Kidney (tissue), 14 donors: ENCODE results near the gene PHAF1. TPM values are rescaled to one million over a fixed set of nuclear protein-coding genes. Genes with fewer than 3 reads are reported as not detected.

Experiments used
- DNase-seq, 5 donors: peaks; one replicate each; pipeline ENCODE4 v3.0.0-alpha.2; 2013 to 2020
- FAIRE-seq: peaks from 2 replicates; lab custom pipeline; 2012; peaks lifted over from hg19 to GRCh38; lab: Jason Lieb, UNC
- H3K27ac ChIP-seq, 2 donors: one replicate each; pipeline ENCODE4 v1.7.0; 2013; ENCODE audit warnings: low read depth in 2 of 2, low read length in 2 of 2, inconsistent platforms in 1 of 2
- H3K27me3 ChIP-seq: one replicate; pipeline ENCODE4 v1.7.1; 2013; ENCODE audit warnings: low read length, inconsistent platforms; ENCODE audit not compliant: control insufficient read depth, insufficient read depth
- H3K36me3 ChIP-seq, 3 donors: one replicate each; pipeline versions ENCODE4 v1.7.0 to v1.7.1; 2013; ENCODE audit warnings: low read length in 3 of 3, control low read depth in 1 of 3, inconsistent platforms in 1 of 3; ENCODE audit not compliant: insufficient read depth in 3 of 3, control insufficient read depth in 2 of 3
- H3K4me1 ChIP-seq, 3 donors: one replicate each; pipeline versions ENCODE4 v1.7.0 to v1.7.1; 2013; ENCODE audit warnings: low read length in 3 of 3, inconsistent platforms in 1 of 3, low read depth in 1 of 3; ENCODE audit not compliant: control insufficient read depth in 2 of 3, insufficient read depth in 2 of 3
- H3K4me3 ChIP-seq, 3 donors: one replicate each; pipeline versions ENCODE4 v1.7.0 to v1.8.1; 2013; ENCODE audit warnings: low read length in 3 of 3, control low read depth in 1 of 3, inconsistent platforms in 1 of 3
- H3K9ac ChIP-seq, 3 donors: one replicate each; pipeline versions ENCODE4 v1.7.0 to v1.7.1; 2013; ENCODE audit warnings: low read length in 3 of 3, control low read depth in 1 of 3, inconsistent platforms in 1 of 3
- H3K9me3 ChIP-seq, 3 donors: one replicate each; pipeline versions ENCODE4 v1.7.0 to v1.7.1; 2013; ENCODE audit warnings: low read length in 3 of 3, control low read depth in 1 of 3, inconsistent platforms in 1 of 3; ENCODE audit not compliant: control insufficient read depth in 2 of 3, insufficient read depth in 1 of 3
- intact Hi-C: fragments of 100-400 bp; cut with DNase I; formaldehyde crosslinking; loops from one replicate; pipeline ENCODE4 v1.11.1; 2022
- polyA plus RNA-seq: library from polyadenylated mRNA; stranded (reverse); fragments of 350-450 nt; fragmentation: Illumina TruSeq; extraction: RNeasy Lipid Tissue Mini Kit (QIAGEN cat#74804); gene quantifications from one replicate; pipeline ENCODE4 v1.2.3, GENCODE V29; 2014; ENCODE audit warnings: low read depth, low replicate concordance; ENCODE audit not compliant: insufficient read depth
- total RNA-seq: library from RNA; stranded (reverse); fragmentation: NEBNext Ultra II Directional; extraction: Animal tissue kit (Norgen Biotek cat#: 25700); gene quantifications from one replicate; pipeline ENCODE4 v1.2.1, GENCODE V29; 2021
- TF ChIP-seq, protein P1 (sequence below): IDR thresholded peaks from 3 replicates; pipeline ENCODE4 v1.5.1; 2012; ENCODE audit warnings: mild to moderate bottlenecking, moderate library complexity, borderline replicate concordance; ENCODE audit not compliant: insufficient read depth; ENCODE audit errors: extremely low read depth
- donor health status: control.
- donor health status: control.
- donor health status: control.
- donor health status: control.
- donor health status: control.
- donor health status: DM: yes; HTN: yes; CAD: no.
- donor health status: Normal renal cell carcinoma (clear cell type).

PHAF1 gene
- total and polyA plus RNA-seq, 2 donors from 2014 or later: 14.3 to 16.9 TPM

DNA sequence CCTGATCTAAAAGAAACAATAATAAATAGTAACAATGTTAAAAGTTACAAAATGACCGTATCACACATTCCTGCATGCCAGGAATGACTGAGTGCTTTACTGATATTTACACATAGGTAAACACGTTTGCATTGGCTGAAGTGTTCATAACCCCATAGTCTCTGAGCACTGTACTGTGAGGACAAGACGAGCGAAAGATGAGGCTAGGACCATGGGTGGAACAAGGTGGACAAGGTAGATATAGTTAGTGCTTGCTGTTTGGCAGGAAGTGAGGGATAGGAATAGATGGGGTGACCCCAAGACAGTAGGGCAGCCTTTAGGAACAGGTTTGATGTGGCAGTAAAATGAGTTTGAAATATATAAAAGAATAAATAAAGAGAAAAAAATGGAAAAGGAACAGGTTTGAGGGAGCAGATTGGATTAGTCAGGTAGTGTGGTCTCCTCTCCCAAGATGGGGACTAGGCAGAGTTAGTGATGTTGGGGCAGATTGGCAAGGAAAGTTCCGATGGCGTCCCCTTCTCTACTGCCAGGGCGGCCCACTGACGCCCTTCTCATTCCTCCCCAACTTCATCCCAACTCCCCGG is 81.8 kb downstream of the PHAF1 start:
- H3K4me3 ChIP-seq: peak overlapping the region; percentile 22 to 99 (median 23)
- H3K9me3 ChIP-seq: no peaks in the 10 kb centered on the region
- no peak for FAIRE-seq
- H3K36me3 ChIP-seq: peaks cover 4 to 32% (median 20%) of the 10 kb centered on the region in 3 donors
- DNase-seq: no peak
- H3K27me3 ChIP-seq: no peaks in the 10 kb centered on the region
- H3K27ac ChIP-seq: no peak overlapping the region
- TF ChIP-seq, protein P1, sequence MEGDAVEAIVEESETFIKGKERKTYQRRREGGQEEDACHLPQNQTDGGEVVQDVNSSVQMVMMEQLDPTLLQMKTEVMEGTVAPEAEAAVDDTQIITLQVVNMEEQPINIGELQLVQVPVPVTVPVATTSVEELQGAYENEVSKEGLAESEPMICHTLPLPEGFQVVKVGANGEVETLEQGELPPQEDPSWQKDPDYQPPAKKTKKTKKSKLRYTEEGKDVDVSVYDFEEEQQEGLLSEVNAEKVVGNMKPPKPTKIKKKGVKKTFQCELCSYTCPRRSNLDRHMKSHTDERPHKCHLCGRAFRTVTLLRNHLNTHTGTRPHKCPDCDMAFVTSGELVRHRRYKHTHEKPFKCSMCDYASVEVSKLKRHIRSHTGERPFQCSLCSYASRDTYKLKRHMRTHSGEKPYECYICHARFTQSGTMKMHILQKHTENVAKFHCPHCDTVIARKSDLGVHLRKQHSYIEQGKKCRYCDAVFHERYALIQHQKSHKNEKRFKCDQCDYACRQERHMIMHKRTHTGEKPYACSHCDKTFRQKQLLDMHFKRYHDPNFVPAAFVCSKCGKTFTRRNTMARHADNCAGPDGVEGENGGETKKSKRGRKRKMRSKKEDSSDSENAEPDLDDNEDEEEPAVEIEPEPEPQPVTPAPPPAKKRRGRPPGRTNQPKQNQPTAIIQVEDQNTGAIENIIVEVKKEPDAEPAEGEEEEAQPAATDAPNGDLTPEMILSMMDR: no peak
- intact Hi-C loops: no loop called here
- no peak overlapping the region for H3K9ac ChIP-seq
- H3K4me1 ChIP-seq: peaks cover 0 to 28% (median 15%) of the 10 kb centered on the region in 3 donors

DNA sequence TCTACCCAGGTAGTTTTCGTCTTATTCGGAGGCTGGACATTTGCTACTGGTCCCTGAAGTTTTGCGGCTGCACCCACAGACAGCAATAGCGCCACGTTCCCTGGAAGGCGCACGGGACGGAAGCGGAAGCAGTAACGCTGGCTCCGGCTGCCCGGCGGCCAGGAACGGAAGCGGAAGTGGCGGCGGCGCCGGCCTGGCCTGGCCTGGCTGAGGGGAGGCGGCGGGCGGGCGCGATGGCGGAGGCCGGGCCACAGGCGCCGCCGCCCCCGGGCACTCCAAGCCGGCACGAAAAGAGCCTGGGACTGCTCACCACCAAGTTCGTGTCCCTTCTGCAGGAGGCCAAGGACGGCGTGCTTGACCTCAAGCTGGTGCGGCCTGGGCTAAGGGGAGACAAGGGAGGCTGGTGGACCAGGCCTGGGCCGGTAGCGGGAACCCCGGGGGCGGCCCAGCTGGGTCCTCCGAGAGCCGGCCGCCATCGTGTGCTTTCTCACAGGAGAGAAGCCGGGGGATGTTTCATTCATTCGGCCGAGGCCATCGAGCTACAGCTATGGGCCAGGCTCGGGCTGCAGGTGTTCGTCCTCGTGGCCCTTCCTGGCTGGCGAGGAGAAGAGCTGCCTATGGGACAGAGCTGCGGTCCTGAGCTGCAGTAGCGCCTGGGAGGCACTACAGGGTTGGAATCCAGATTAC is 82.4 kb downstream of the PHAF1 start, which contains the start of gene E2F4:
E2F4 (plus strand) TSS at position 161 of the 687 bp plus-strand sequence; CDS start at position 234, 73 bp downstream.
- Histone ChIP-seq H3K9me3 (no peaks in the 10 kb centered on the region), H3K27me3 (no peaks in the 10 kb centered on the region), H3K9ac (peak within 1 kb of the TSS; percentile 59 to 99 (median 97)), H3K27ac (no peak within 1 kb of the TSS), H3K36me3 (peaks cover 7 to 38% (median 24%) of the 10 kb centered on the region in 3 donors), H3K4me1 (peaks cover 0 to 35% (median 21%) of the 10 kb centered on the region in 3 donors), H3K4me3 (peak within 1 kb of the TSS; percentile 86 to 99 (median 93))
- intact Hi-C loops: no loop called here
- TF ChIP-seq, protein P1: no peak
- no peak for FAIRE-seq
- DNase-seq: peak; percentile 90 to 96 (median 94)

DNA sequence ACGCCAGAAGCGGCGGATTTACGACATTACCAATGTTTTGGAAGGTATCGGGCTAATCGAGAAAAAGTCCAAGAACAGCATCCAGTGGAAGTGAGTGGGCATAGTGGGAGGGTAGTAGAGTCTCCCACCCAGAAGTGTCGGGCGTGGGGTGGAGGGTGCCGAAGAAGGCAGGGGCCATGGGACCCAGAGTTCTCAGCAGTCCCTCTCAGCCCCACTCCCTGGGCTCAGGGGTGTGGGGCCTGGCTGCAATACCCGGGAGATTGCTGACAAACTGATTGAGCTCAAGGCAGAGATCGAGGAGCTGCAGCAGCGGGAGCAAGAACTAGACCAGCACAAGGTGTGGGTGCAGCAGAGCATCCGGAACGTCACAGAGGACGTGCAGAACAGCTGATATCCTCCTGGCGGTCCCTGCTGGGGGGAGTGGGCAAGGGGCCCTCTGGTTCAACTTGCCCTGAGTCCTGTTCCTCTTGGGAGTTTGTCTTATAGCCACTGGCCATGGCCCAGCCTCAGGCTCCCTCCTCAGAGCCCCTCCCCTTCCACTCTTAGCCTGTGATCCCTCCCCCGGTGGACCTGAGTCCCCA is 83.1 kb downstream of the PHAF1 start:
- intact Hi-C loops: no loop called here
- no peak for FAIRE-seq

More for the DNA sequence above, 83.1 kb downstream of the PHAF1 start:
- Histone ChIP-seq H3K4me3 (peak overlapping the region; percentile 86 to 99 (median 93)), H3K36me3 (peaks cover 7 to 45% (median 26%) of the 10 kb centered on the region in 3 donors), H3K27me3 (no peaks in the 10 kb centered on the region), H3K4me1 (peaks cover 0 to 42% (median 28%) of the 10 kb centered on the region in 3 donors), H3K9ac (peak overlapping the region; percentile 59 to 99 (median 97)), H3K9me3 (no peaks in the 10 kb centered on the region), H3K27ac (no peak overlapping the region)
- DNase-seq: no peak
- TF ChIP-seq, protein P1: no peak
